GM21529 (cell line): Measurements from ENCODE around the gene CD300E.
"Not testable (repeated sequence)": the region's sequence is repeated elsewhere in the genome, so short reads cannot be mapped to it uniquely, and the experiment has no call there.

Source experiments
- ATAC-seq: cut with Tn5 transposase; IDR thresholded peaks from one replicate; pipeline ENCODE4 v1.9.1; 2021; ENCODE audit not compliant: unreplicated experiment

CD300E gene

GRCh38 chr17:74636541-74637085 is 13.1 kb upstream of the CD300E start:
- not testable (repeated sequence) for ATAC-seq

- no peak for ATAC-seq
Observed at GRCh38 chr17:74635418-74635817, 11.9 kb upstream of the CD300E start.

- ATAC-seq: no peak
Observed at GRCh38 chr17:74633326-74633725, 9.8 kb upstream of the CD300E start.

- no peak for ATAC-seq
Observed at GRCh38 chr17:74632617-74633016, 9.1 kb upstream of the CD300E start.

GRCh38 chr17:74631468-74632450 is 8.2 kb upstream of the CD300E start:
- ATAC-seq: no peak

GRCh38 chr17:74630251-74630650 is 6.7 kb upstream of the CD300E start:
- not testable (repeated sequence) for ATAC-seq

- ATAC-seq: no peak
Observed at GRCh38 chr17:74625661-74626060, 2.1 kb upstream of the CD300E start.

- ATAC-seq: no peak
Observed at GRCh38 chr17:74624131-74624530, 593 bp upstream of the CD300E start.

- no peak for ATAC-seq
Observed at GRCh38 chr17:74619077-74619673, 4.4 kb downstream of the CD300E start.

GRCh38 chr17:74618451-74618850 is 5.1 kb downstream of the CD300E start:
- no peak for ATAC-seq

- no peak for ATAC-seq
Observed at GRCh38 chr17:74616696-74617095, 6.8 kb downstream of the CD300E start.

- no peak for ATAC-seq
Observed at GRCh38 chr17:74612046-74612445, 11.5 kb downstream of the CD300E start.

- no peak for ATAC-seq
Observed at GRCh38 chr17:74610108-74610507, 13.4 kb downstream of the CD300E start.

- no peak for ATAC-seq
Observed at GRCh38 chr17:74608511-74608910, 15.0 kb downstream of the CD300E start.

- ATAC-seq: no peak
Observed at GRCh38 chr17:74607221-74607620, 16.3 kb downstream of the CD300E start.

GRCh38 chr17:74606050-74606449 is 17.5 kb downstream of the CD300E start:
- no peak for ATAC-seq

GRCh38 chr17:74605361-74605760 is 18.2 kb downstream of the CD300E start:
- no peak for ATAC-seq

GRCh38 chr17:74604761-74605160 is 18.8 kb downstream of the CD300E start:
- no peak for ATAC-seq

- no peak for ATAC-seq
Observed at GRCh38 chr17:74604200-74604599, 19.3 kb downstream of the CD300E start.

GRCh38 chr17:74603746-74604145 is 19.8 kb downstream of the CD300E start:
- no peak for ATAC-seq

- no peak for ATAC-seq
Observed at GRCh38 chr17:74603037-74603635, 20.4 kb downstream of the CD300E start.
